HCT116 (cell line): ENCODE data around the gene NEK7. TPM values are rescaled to one million over a fixed set of nuclear protein-coding genes. Genes with fewer than 3 reads are reported as not detected.

Source experiments
- ATAC-seq: fragments of 200-7000 bp; cut with Tn5 transposase; 2 replicates; pipeline ENCODE4 v1.9.1; 2020; ENCODE audit warnings: mild to moderate bottlenecking, moderate library complexity
- BruUV-seq: library from RNA; stranded (reverse); fragments of 400-500 nt; replicated peaks from 2 replicates; lab custom pipeline; 2021; lab: Mats Ljungman, UMichigan
- CTCF ChIA-PET: fragments of 300-600 bp; sonication (Branson Sonifier 250); formaldehyde crosslinking; loops from one replicate; lab custom pipeline; 2021; ENCODE audit warnings: antibody characterized with exemption; lab: Charles Lee
- POLR2A ChIA-PET: fragments of 300-600, 350-600 bp; sonication (Branson Sonifier 250); formaldehyde crosslinking; loops from one replicate; lab custom pipeline; 2021; ENCODE audit warnings: antibody characterized with exemption; lab: Charles Lee
- RAD21 ChIA-PET, 2 experiments: fragments of 300-600 bp; sonication (Branson Sonifier 250); formaldehyde crosslinking; loops; one replicate each; lab custom pipeline; 2023; ENCODE audit warnings: low total read pairs in 2 of 2; ENCODE audit not compliant: uncharacterized antibody in 2 of 2, unreplicated experiment in 2 of 2, low non-redundant PET in 1 of 2; lab: Charles Lee
- DNase-seq: peaks from one replicate; pipeline ENCODE4 v3.0.0-alpha.2; 2010; ENCODE audit warnings: low read depth, low spot score
- H2AFZ ChIP-seq: fragments of 200-600 bp; shearing (Covaris generic), sonication (generic); 2 replicates; pipeline ENCODE4 v1.6.1; 2017; ENCODE audit warnings: low read depth, mixed run types, mixed read lengths, antibody characterized with exemption, low read length; ENCODE audit not compliant: poor library complexity, severe bottlenecking
- H3K27ac ChIP-seq: 2 replicates; pipeline ENCODE4 v1.5.1; 2012; ENCODE audit warnings: low read depth, low read length
- H3K27me3 ChIP-seq: fragments of 200-600 bp; sonication (generic); 2 replicates; pipeline ENCODE4 v1.6.1; 2016; ENCODE audit warnings: mixed run types, low read length, mixed read lengths; ENCODE audit not compliant: insufficient read depth
- H3K36me3 ChIP-seq, 2 experiments: fragments of 200-500 bp in 1 of 2; fragments of 200-600 bp in 1 of 2; sonication (Bioruptor generic) in 1 of 2; sonication (generic) in 1 of 2; 2 replicates each; pipeline versions ENCODE4 v1.5.1 to v1.6.1; 2014 to 2016; ENCODE audit warnings: low read length in 2 of 2, inconsistent platforms in 1 of 2, mixed read lengths in 1 of 2, mixed run types in 1 of 2; ENCODE audit not compliant: insufficient read depth in 2 of 2, control insufficient read depth in 1 of 2
- H3K4me1 ChIP-seq, 2 experiments: fragments of 200-600 bp in 1 of 2; sonication (generic) in 1 of 2; 2 replicates each; pipeline versions ENCODE4 v1.5.1 to v1.6.1; 2012 to 2017; ENCODE audit warnings: low read length in 2 of 2, inconsistent platforms in 1 of 2, mild to moderate bottlenecking in 1 of 2, mixed read lengths in 1 of 2, mixed run types in 1 of 2, moderate library complexity in 1 of 2; ENCODE audit not compliant: insufficient read depth in 2 of 2, control insufficient read depth in 1 of 2
- H3K4me2 ChIP-seq: fragments of 200-600 bp; sonication (generic); 2 replicates; pipeline ENCODE4 v1.6.1; 2017; ENCODE audit warnings: mixed run types, low read length, mixed read lengths
- H3K4me3 ChIP-seq, 2 experiments: fragments of 200-600 bp in 1 of 2; sonication (generic) in 1 of 2; replicated peaks in 1 of 2; 2 replicates each; pipeline ENCODE4 v1.5.1; 2011 to 2016; ENCODE audit warnings: low read length in 2 of 2, control low read depth in 1 of 2, low read depth in 1 of 2, mild to moderate bottlenecking in 1 of 2, mixed read lengths in 1 of 2, mixed run types in 1 of 2
- H3K79me2 ChIP-seq: fragments of 200-600 bp; sonication (generic); 2 replicates; pipeline ENCODE4 v1.6.1; 2017; ENCODE audit warnings: mild to moderate bottlenecking, mixed run types, low read length, moderate library complexity, mixed read lengths; ENCODE audit not compliant: insufficient read depth
- H3K9ac ChIP-seq: fragments of 200-600 bp; sonication (generic); 2 replicates; pipeline ENCODE4 v1.6.1; 2016; ENCODE audit warnings: low read length, mixed read lengths
- H3K9me2 ChIP-seq: fragments of 200-600 bp; sonication (generic), shearing (Covaris generic); 2 replicates; pipeline ENCODE4 v1.6.1; 2017; ENCODE audit warnings: mixed run types, mild to moderate bottlenecking, moderate library complexity; ENCODE audit not compliant: insufficient read depth
- H3K9me3 ChIP-seq, 2 experiments: fragments of 200-500 bp in 1 of 2; fragments of 200-600 bp in 1 of 2; sonication (Bioruptor generic) in 1 of 2; sonication (generic) in 1 of 2; 2 replicates each; pipeline ENCODE4 v1.6.1; 2014 to 2017; ENCODE audit warnings: low read length in 2 of 2, mixed read lengths in 2 of 2, inconsistent platforms in 1 of 2, low read depth in 1 of 2, mild to moderate bottlenecking in 1 of 2, mixed run types in 1 of 2, moderate library complexity in 1 of 2; ENCODE audit not compliant: control insufficient read depth in 1 of 2, insufficient read depth in 1 of 2
- H4K20me1 ChIP-seq: fragments of 200-600 bp; sonication (generic), shearing (Covaris generic); 2 replicates; pipeline ENCODE4 v1.6.1; 2017; ENCODE audit warnings: mixed run types, mild to moderate bottlenecking, moderate library complexity; ENCODE audit not compliant: insufficient read depth
- CBX3 ChIP-seq: IDR thresholded peaks from 2 replicates; pipeline ENCODE4 v1.6.1; 2012; ENCODE audit warnings: low read depth
- CEBPB ChIP-seq: IDR thresholded peaks from 2 replicates; pipeline ENCODE4 v1.6.1; 2012; ENCODE audit warnings: low read depth
- EGR1 ChIP-seq: IDR thresholded peaks from 2 replicates; pipeline ENCODE4 v1.6.1; 2012; ENCODE audit warnings: low read depth
- ELF1 ChIP-seq: IDR thresholded peaks from 2 replicates; pipeline ENCODE4 v1.6.1; 2012; ENCODE audit warnings: low read depth, borderline replicate concordance
- EZH2 ChIP-seq: fragments of 200-600 bp; sonication (generic); IDR thresholded peaks from 2 replicates; pipeline ENCODE4 v1.6.1; 2017; ENCODE audit warnings: antibody characterized with exemption, mixed run types
- EZH2phosphoT487 ChIP-seq: fragments of 200-600 bp; IDR thresholded peaks from 2 replicates; pipeline ENCODE4 v1.6.1; 2018; ENCODE audit warnings: antibody characterized with exemption, borderline replicate concordance
- FOSL1 ChIP-seq: IDR thresholded peaks from 2 replicates; pipeline ENCODE4 v1.6.1; 2012; ENCODE audit warnings: low read depth
- JUND ChIP-seq: IDR thresholded peaks from 2 replicates; pipeline ENCODE4 v1.6.1; 2012
- POLR2A ChIP-seq: IDR thresholded peaks from 2 replicates; pipeline ENCODE4 v1.7.0; 2011; ENCODE audit warnings: borderline replicate concordance; ENCODE audit not compliant: insufficient read depth, insufficient read length; ENCODE audit errors: extremely low read depth
- POLR2AphosphoS5 ChIP-seq: IDR thresholded peaks from 2 replicates; pipeline ENCODE4 v1.6.1; 2011; ENCODE audit warnings: mild to moderate bottlenecking, low read depth, low read length, moderate library complexity
- RAD21 ChIP-seq: IDR thresholded peaks from 2 replicates; pipeline ENCODE4 v1.6.1; 2012; ENCODE audit warnings: low read depth, mild to moderate bottlenecking
- SIN3A ChIP-seq: IDR thresholded peaks from 2 replicates; pipeline ENCODE4 v1.6.1; 2012; ENCODE audit warnings: low read depth
- SRF ChIP-seq: IDR thresholded peaks from 2 replicates; pipeline ENCODE4 v1.6.1; 2012; ENCODE audit warnings: low read depth
- TCF7L2 ChIP-seq: IDR thresholded peaks from 2 replicates; pipeline ENCODE4 v1.7.0; 2011; ENCODE audit warnings: borderline replicate concordance, inconsistent platforms; ENCODE audit not compliant: insufficient read depth, insufficient read length; ENCODE audit errors: extremely low read depth
- ZFX ChIP-seq: fragments of 450-650 bp; IDR thresholded peaks from 2 replicates; pipeline ENCODE4 v1.6.1; 2017
- ZNF274 ChIP-seq: fragments of 200-500 bp; sonication (Bioruptor generic); IDR thresholded peaks from 2 replicates; pipeline ENCODE4 v1.6.1; 2014; ENCODE audit warnings: mild to moderate bottlenecking, low read depth, low read length, inconsistent platforms
- intact Hi-C: fragments of 100-400 bp; cut with micrococcal nuclease; formaldehyde crosslinking; loops from 2 replicates; pipeline ENCODE4 v1.10.0; 2022
- total RNA-seq: library from RNA; stranded (reverse); gene quantifications from one replicate; pipeline ENCODE4 v1.2.1, GENCODE V29; 2021; ENCODE audit not compliant: unreplicated experiment
- TF ChIP-seq, protein P1 (sequence below): IDR thresholded peaks from 2 replicates; pipeline ENCODE4 v1.6.1; 2011; ENCODE audit warnings: mild to moderate bottlenecking, low read length, moderate library complexity; ENCODE audit not compliant: insufficient replicate concordance; ENCODE audit errors: extremely low read depth
- TF ChIP-seq, protein P2 (sequence below): IDR thresholded peaks from 2 replicates; pipeline ENCODE4 v1.6.1; 2012
- TF ChIP-seq, protein P3 (sequence below): IDR thresholded peaks from 2 replicates; pipeline ENCODE4 v1.6.1; 2012
- TF ChIP-seq, protein P4 (sequence below): IDR thresholded peaks from 2 replicates; pipeline ENCODE4 v1.6.1; 2012; ENCODE audit warnings: low read depth

The NEK7 gene
- total RNA-seq, 1 experiment from 2014 or later, result 33.0 TPM

DNA sequence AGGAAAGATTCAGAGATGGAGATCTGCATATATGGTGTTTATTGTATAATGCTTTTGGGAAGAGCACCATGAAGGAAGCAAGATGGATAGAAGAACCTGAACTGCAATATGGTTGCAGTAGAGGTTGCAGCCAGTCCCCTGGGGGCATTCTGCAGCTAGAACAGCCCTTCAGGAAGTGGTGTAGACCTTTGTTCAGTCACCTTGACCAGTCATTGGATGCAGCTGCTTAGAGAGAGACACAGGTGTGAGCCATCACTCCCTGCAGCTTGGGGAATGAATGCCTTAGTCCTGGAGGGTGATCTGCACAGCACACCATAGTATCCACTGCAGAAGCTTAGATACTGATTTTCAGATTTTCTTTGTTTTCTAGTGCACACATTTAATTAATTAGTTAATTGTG is 42.3 kb downstream of the NEK7 start:
- Histone ChIP-seq H4K20me1 (no peaks in the 10 kb centered on the region), H2AFZ (no peak overlapping the region), H3K36me3 (no peaks in the 10 kb centered on the region), H3K4me2 (no peak overlapping the region), H3K4me3 (no peak overlapping the region), H3K4me1 (no peaks in the 10 kb centered on the region), H3K79me2 (peaks cover 3% of the 10 kb centered on the region; the same call in 1 of the 2 replicates), H3K9me3 (no peaks in the 10 kb centered on the region), H3K27me3 (no peaks in the 10 kb centered on the region), H3K9ac (no peak overlapping the region), H3K9me2 (no peaks in the 10 kb centered on the region), H3K27ac (no peak overlapping the region)
- RAD21 ChIA-PET, result no interaction called here
- ATAC-seq (no peak), DNase-seq (no peak)
- TF ChIP-seq JUND, result no peak
- TF ChIP-seq TCF7L2, result no peak
- TF ChIP-seq ZFX, result no peak
- TF ChIP-seq, protein P1, sequence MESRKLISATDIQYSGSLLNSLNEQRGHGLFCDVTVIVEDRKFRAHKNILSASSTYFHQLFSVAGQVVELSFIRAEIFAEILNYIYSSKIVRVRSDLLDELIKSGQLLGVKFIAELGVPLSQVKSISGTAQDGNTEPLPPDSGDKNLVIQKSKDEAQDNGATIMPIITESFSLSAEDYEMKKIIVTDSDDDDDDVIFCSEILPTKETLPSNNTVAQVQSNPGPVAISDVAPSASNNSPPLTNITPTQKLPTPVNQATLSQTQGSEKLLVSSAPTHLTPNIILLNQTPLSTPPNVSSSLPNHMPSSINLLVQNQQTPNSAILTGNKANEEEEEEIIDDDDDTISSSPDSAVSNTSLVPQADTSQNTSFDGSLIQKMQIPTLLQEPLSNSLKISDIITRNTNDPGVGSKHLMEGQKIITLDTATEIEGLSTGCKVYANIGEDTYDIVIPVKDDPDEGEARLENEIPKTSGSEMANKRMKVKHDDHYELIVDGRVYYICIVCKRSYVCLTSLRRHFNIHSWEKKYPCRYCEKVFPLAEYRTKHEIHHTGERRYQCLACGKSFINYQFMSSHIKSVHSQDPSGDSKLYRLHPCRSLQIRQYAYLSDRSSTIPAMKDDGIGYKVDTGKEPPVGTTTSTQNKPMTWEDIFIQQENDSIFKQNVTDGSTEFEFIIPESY, result no peak
- TF ChIP-seq RAD21, result no peak
- no peak for TF ChIP-seq SIN3A
- TF ChIP-seq ELF1, result no peak
- TF ChIP-seq SRF, result no peak
- no peak for TF ChIP-seq CEBPB
- TF ChIP-seq, protein P2, sequence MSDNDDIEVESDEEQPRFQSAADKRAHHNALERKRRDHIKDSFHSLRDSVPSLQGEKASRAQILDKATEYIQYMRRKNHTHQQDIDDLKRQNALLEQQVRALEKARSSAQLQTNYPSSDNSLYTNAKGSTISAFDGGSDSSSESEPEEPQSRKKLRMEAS, result no peak
- no peak for TF ChIP-seq EZH2phosphoT487
- TF ChIP-seq, protein P3, sequence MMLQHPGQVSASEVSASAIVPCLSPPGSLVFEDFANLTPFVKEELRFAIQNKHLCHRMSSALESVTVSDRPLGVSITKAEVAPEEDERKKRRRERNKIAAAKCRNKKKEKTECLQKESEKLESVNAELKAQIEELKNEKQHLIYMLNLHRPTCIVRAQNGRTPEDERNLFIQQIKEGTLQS, result no peak
- no peak for TF ChIP-seq EZH2
- no peak for TF ChIP-seq POLR2A
- TF ChIP-seq EGR1, result no peak
- TF ChIP-seq ZNF274, result no peak
- no peak for TF ChIP-seq POLR2AphosphoS5
- TF ChIP-seq, protein P4, sequence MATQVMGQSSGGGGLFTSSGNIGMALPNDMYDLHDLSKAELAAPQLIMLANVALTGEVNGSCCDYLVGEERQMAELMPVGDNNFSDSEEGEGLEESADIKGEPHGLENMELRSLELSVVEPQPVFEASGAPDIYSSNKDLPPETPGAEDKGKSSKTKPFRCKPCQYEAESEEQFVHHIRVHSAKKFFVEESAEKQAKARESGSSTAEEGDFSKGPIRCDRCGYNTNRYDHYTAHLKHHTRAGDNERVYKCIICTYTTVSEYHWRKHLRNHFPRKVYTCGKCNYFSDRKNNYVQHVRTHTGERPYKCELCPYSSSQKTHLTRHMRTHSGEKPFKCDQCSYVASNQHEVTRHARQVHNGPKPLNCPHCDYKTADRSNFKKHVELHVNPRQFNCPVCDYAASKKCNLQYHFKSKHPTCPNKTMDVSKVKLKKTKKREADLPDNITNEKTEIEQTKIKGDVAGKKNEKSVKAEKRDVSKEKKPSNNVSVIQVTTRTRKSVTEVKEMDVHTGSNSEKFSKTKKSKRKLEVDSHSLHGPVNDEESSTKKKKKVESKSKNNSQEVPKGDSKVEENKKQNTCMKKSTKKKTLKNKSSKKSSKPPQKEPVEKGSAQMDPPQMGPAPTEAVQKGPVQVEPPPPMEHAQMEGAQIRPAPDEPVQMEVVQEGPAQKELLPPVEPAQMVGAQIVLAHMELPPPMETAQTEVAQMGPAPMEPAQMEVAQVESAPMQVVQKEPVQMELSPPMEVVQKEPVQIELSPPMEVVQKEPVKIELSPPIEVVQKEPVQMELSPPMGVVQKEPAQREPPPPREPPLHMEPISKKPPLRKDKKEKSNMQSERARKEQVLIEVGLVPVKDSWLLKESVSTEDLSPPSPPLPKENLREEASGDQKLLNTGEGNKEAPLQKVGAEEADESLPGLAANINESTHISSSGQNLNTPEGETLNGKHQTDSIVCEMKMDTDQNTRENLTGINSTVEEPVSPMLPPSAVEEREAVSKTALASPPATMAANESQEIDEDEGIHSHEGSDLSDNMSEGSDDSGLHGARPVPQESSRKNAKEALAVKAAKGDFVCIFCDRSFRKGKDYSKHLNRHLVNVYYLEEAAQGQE, result no peak
- no peak for TF ChIP-seq CBX3
- no peak for TF ChIP-seq FOSL1
- POLR2A ChIA-PET, result no interaction called here
- CTCF ChIA-PET, result interaction anchor here (0.6 kb wide), 1 partner anchor 44 kb away, joined by 3 read pairs; no protein-coding TSS in a partner anchor
- intact Hi-C loops, result no loop called here
- BruUV-seq, result no TSS peak
